ENCODE data around the gene ARHGAP6.

DNA sequence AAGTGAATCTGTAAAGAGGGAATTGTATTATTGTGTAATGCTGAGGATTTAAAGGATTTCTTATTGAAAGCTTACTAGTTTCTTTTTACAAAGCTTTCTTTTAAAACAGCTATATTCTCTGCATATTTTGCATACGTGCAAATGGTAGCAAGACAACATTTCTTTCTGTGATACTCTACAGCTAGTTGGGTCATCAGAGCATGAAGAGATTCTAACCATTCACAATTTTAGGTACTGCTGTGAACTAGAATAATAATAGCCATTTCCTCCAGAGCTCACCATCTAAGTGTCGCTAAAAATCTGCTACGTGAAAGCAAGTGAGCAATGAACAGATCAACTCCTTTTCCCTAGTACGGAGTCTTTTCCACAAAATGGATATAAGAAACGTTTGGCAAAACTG is 37.3 kb downstream of the ARHGAP6 start:
- TF ChIP-seq CTCF (IDR thresholded peaks at IDR 0.05) (no peak), POLR2A (IDR thresholded peaks at IDR 0.05) (no peak)

All from Peyer's patch (tissue), 4 donors.